Esophagus muscularis mucosa (tissue), 4 donors: ENCODE data around the gene CDC25B. TPM values are rescaled to one million over a fixed set of nuclear protein-coding genes. Genes with fewer than 3 reads are reported as not detected.

Experiments
- DNase-seq: peaks from one replicate; pipeline ENCODE4 v3.0.0-alpha.2; 2017; ENCODE audit errors: extremely low spot score
- H3K27ac ChIP-seq, 4 donors: fragments of 200-600 bp; sonication (generic); replicated peaks in 1 of 4; 1 replicate in 3 of 4; 2 replicates in 1 of 4; pipeline ENCODE4 v1.5.1; 2016 to 2019; ENCODE audit warnings: mild to moderate bottlenecking in 1 of 4
- H3K27me3 ChIP-seq, 4 donors: fragments of 200-600 bp; sonication (generic); one replicate each; pipeline versions ENCODE4 v1.5.1 to v1.6.0; 2016 to 2019
- H3K36me3 ChIP-seq, 4 donors: fragments of 200-600 bp; sonication (generic); one replicate each; pipeline ENCODE4 v1.5.1; 2016 to 2019
- H3K4me1 ChIP-seq, 4 donors: fragments of 200-600 bp; sonication (generic); one replicate each; pipeline ENCODE4 v1.5.1; 2016 to 2019
- H3K4me3 ChIP-seq, 4 donors: fragments of 200-600 bp; sonication (generic); 1 replicate in 2 of 4; 2 replicates in 2 of 4; pipeline ENCODE4 v1.5.1; 2016 to 2019; ENCODE audit warnings: mild to moderate bottlenecking in 4 of 4, moderate library complexity in 1 of 4
- H3K9me3 ChIP-seq, 4 donors: fragments of 200-600 bp; sonication (generic); 1 replicate in 3 of 4; 2 replicates in 1 of 4; pipeline ENCODE4 v1.5.1; 2016 to 2019
- EP300 ChIP-seq: sonication (generic); formaldehyde crosslinking; IDR thresholded peaks from one replicate; pipeline ENCODE4 v1.6.1; 2017; ENCODE audit warnings: antibody characterized with exemption
- POLR2A ChIP-seq: fragments of 450-650 bp; IDR thresholded peaks from one replicate; pipeline ENCODE4 v1.6.1; 2017; ENCODE audit warnings: antibody characterized with exemption, moderate library complexity, mild to moderate bottlenecking, low read depth
- POLR2AphosphoS5 ChIP-seq, 2 donors: sonication (generic); formaldehyde crosslinking; IDR thresholded peaks; one replicate each; pipeline ENCODE4 v1.6.1; 2017; ENCODE audit warnings: antibody characterized with exemption in 2 of 2
- WGBS: methylation state at CpG from one replicate; pipeline ENCODE4 v1.1.5; 2018; 5-methylcytosine and 5-hydroxymethylcytosine counted together
- intact Hi-C: fragments of 100-400 bp; cut with DNase I; formaldehyde crosslinking; loops from one replicate; pipeline ENCODE4 v1.15.1; 2023
- total RNA-seq, 4 donors: library from RNA; depleted of rRNA; stranded (reverse); fragments of >200 nt; gene quantifications; one replicate each; pipeline versions ENCODE4 v1.1.0 to v1.2.1, GENCODE V29; 2016
- TF ChIP-seq, protein P1 (sequence below), 3 experiments: fragments of 200-600 bp in 2 of 3; fragments of 450-650 bp in 1 of 3; sonication (generic) in 2 of 3; IDR thresholded peaks; one replicate each; pipeline ENCODE4 v1.5.1; 2017 to 2019; ENCODE audit warnings: antibody characterized with exemption in 3 of 3, mild to moderate bottlenecking in 2 of 3, moderate library complexity in 1 of 3

Gene CDC25B
- total RNA-seq, 4 donors from 2014 or later: 29.9 to 43.1 (median 35.6) TPM

DNA sequence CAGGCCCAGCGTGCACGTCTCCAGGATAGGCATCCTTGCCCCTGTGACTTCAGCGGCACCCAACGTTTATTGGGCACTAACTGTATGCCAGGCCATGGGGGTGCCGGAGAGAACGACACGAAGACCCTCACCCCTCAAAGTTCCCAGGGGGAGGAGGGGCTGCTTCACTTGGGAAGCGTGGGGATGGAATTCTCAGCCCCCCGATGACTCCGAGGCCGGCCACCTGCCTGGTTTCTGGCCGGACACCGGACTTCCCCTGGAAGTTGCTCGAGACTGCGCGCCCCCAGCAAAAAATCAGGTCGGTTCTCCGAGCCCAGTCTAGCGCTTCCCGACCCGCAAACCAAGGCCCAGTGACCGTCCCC is 50.2 kb downstream of the CDC25B start:
- Histone ChIP-seq H3K36me3 (no peaks in the 10 kb centered on the region), H3K4me1 (peaks cover 16 to 36% (median 32%) of the 10 kb centered on the region in 4 donors), H3K27me3 (no peaks in the 10 kb centered on the region), H3K4me3 (peak overlapping the region; percentile 63 to 93 (median 88)), H3K27ac (peak overlapping the region; percentile 87 to 96 (median 96)), H3K9me3 (no peaks in the 10 kb centered on the region)
- TF ChIP-seq POLR2A: no peak
- TF ChIP-seq, protein P1, sequence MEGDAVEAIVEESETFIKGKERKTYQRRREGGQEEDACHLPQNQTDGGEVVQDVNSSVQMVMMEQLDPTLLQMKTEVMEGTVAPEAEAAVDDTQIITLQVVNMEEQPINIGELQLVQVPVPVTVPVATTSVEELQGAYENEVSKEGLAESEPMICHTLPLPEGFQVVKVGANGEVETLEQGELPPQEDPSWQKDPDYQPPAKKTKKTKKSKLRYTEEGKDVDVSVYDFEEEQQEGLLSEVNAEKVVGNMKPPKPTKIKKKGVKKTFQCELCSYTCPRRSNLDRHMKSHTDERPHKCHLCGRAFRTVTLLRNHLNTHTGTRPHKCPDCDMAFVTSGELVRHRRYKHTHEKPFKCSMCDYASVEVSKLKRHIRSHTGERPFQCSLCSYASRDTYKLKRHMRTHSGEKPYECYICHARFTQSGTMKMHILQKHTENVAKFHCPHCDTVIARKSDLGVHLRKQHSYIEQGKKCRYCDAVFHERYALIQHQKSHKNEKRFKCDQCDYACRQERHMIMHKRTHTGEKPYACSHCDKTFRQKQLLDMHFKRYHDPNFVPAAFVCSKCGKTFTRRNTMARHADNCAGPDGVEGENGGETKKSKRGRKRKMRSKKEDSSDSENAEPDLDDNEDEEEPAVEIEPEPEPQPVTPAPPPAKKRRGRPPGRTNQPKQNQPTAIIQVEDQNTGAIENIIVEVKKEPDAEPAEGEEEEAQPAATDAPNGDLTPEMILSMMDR (IDR thresholded peaks at IDR 0.05): no peak
- TF ChIP-seq POLR2AphosphoS5 (IDR thresholded peaks at IDR 0.05): no peak
- intact Hi-C loops: loop anchor here (1.0 kb wide), 1 partner anchor 58 kb away; no protein-coding TSS in a partner anchor
- no peak for DNase-seq
- WGBS: 0% methylated on average over 6 of the region's 22 CpGs

DNA sequence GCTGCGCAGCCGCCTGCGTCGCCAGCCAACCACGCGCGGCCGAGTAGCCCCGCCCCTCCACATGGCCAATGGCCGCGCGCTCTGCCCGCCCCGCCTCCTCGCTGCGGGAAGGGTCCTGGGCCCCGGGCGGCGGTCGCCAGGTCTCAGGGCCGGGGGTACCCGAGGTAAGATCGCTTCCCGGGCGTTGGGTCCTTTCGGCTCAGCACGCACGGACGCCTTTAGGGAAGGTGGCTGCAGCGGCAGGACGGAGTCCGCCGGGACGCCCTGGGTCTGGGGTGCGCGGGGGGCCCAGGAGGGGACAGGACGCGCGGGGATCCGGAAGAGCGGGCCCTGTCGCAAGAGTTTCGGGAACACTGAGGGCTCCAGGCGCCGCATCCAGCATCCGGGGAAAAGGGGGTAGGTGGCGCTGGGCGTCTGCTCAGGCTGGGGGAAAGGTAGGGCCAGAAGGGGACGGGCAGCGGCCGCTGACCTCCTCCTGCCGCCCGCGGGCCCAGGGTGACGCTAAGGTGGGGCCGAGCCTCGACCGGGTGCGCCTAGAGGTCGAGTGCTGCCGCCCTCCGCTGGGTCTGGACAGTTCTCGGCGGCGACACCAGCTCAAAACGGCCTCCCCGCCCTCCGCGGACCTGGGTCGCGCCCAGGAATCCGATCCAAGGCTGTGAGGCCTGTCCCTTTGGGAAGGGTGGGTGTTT is 50.8 kb downstream of the CDC25B start, which contains the start of gene MAVS:
Gene MAVS, plus strand, starts transcription at position 95 of the 689 bp plus-strand sequence. CDS start 7,791 bp downstream, outside the sequence.
- TF ChIP-seq EP300 (no peak), POLR2AphosphoS5 (IDR thresholded peaks at IDR 0.05) (peak; percentile 76 to 91), POLR2A (peak; percentile 48)
- TF ChIP-seq, protein P1 (IDR thresholded peaks at IDR 0.05): no peak

DNA sequence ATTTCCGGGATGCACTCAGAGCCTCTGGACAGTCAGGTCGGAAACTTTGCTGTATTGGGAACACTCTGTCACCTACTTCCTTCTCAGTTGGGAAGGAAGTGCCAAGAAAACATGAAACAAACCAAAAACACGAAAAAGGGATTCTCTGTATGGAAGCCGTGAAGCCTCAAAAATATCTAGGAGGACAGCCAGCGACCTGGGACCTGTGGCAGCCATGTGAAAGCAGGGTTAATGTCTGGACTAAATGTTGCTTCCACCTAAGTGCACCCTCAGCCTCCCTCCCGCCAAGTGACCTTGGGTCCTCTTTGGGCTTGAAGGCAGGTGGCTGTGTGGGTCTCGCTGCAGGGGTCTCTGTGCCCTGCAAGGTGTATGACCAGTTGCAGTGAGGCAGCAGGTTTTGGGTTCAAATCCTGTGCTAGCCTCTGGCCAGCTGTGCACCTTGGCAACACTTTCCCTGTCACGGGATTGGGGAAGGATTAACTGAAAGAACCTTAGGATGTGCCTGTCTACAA is 51.4 kb downstream of the CDC25B start:
- Histone ChIP-seq H3K27me3 (no peaks in the 10 kb centered on the region), H3K27ac (peak overlapping the region; percentile 87 to 96 (median 96)), H3K4me1 (peaks cover 16 to 36% (median 32%) of the 10 kb centered on the region in 4 donors), H3K4me3 (peak overlapping the region; percentile 63 to 93 (median 88)), H3K9me3 (no peaks in the 10 kb centered on the region), H3K36me3 (no peaks in the 10 kb centered on the region)
- DNase-seq: no peak
- TF ChIP-seq POLR2A: no peak
- TF ChIP-seq, protein P1 (IDR thresholded peaks at IDR 0.05): no peak
- TF ChIP-seq POLR2AphosphoS5 (IDR thresholded peaks at IDR 0.05): peak in 1 of 2 donors; percentile 16
- TF ChIP-seq EP300: no peak
- WGBS: 29% methylated on average over 7 of the region's 8 CpGs
- intact Hi-C loops: no loop called here

More for the DNA sequence above, 50.8 kb downstream of the CDC25B start, which contains the start of gene MAVS:
- Histone ChIP-seq H3K27ac (peak within 1 kb of the TSS; percentile 87 to 96 (median 96)), H3K4me1 (peaks cover 16 to 36% (median 32%) of the 10 kb centered on the region in 4 donors), H3K4me3 (peak within 1 kb of the TSS; percentile 63 to 93 (median 88)), H3K9me3 (no peaks in the 10 kb centered on the region), H3K27me3 (no peaks in the 10 kb centered on the region), H3K36me3 (no peaks in the 10 kb centered on the region)
- peak; percentile 95 for DNase-seq
- WGBS: 0% methylated on average over 9 of the region's 72 CpGs
- intact Hi-C loops: loop anchor here (1.0 kb wide), 1 partner anchor 59 kb away; no protein-coding TSS in a partner anchor

DNA sequence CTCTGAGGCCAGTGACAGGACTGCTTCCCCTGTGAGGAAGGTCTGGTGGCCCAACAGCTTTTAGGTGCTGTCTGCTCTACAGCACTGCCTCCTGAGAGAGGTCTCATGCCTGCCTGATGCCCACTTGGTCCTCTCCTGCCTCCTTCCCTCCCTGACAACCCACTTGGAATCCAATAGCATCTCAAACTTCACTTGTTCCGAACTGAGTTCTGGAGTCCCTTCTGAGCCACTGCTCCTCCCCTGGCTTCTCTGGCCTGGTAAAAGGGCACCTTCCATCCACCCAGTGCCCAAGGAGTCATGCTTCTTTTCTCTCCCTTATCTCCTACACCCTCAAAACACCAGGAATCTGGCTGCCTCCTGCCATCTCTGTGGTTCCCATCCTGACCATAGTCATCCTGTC is 52.5 kb downstream of the CDC25B start:
- DNase-seq: no peak
- 86% methylated on average over 1 of the region's 1 CpG for WGBS
- intact Hi-C loops: no loop called here
- Histone ChIP-seq H3K36me3 (no peaks in the 10 kb centered on the region), H3K4me3 (no peak overlapping the region), H3K27ac (peak overlapping the region in 2 of 4 donors; percentile 20 to 96), H3K4me1 (peaks cover 16 to 36% (median 32%) of the 10 kb centered on the region in 4 donors), H3K27me3 (no peaks in the 10 kb centered on the region), H3K9me3 (no peaks in the 10 kb centered on the region)
- TF ChIP-seq EP300 (no peak), POLR2A (no peak), POLR2AphosphoS5 (IDR thresholded peaks at IDR 0.05) (no peak)
- TF ChIP-seq, protein P1 (IDR thresholded peaks at IDR 0.05): no peak
